H9 (cell line): ENCODE results near the gene FAR1. TPM values are rescaled to one million over a fixed set of nuclear protein-coding genes. Genes with fewer than 3 reads are reported as not detected.

Experiments used
- DNase-seq: peaks from one replicate; pipeline ENCODE4 v3.0.0-alpha.2; 2017
- H2AFZ ChIP-seq: one replicate; pipeline ENCODE4 v1.6.1; 2013; ENCODE audit warnings: mild to moderate bottlenecking, low read length, control low read depth, moderate library complexity
- H2AK5ac ChIP-seq: 2 replicates; pipeline ENCODE4 v1.6.1; 2013; ENCODE audit warnings: low read length, control low read depth, mixed read lengths; ENCODE audit not compliant: insufficient read length
- H2BK120ac ChIP-seq: one replicate; pipeline ENCODE4 v1.6.1; 2013; ENCODE audit warnings: low read depth, mild to moderate bottlenecking, low read length, control low read depth, inconsistent platforms; ENCODE audit not compliant: poor library complexity, severe bottlenecking
- H2BK12ac ChIP-seq: 2 replicates; pipeline ENCODE4 v1.6.1; 2013; ENCODE audit warnings: low read length, control low read depth, mixed read lengths, low read depth; ENCODE audit not compliant: insufficient read length
- H2BK15ac ChIP-seq: 2 replicates; pipeline ENCODE4 v1.6.1; 2013; ENCODE audit warnings: low read depth, low read length, control low read depth
- H2BK20ac ChIP-seq: one replicate; pipeline ENCODE4 v1.6.1; 2013; ENCODE audit warnings: low read depth, mild to moderate bottlenecking, low read length, control low read depth, inconsistent platforms; ENCODE audit not compliant: poor library complexity, severe bottlenecking
- H2BK5ac ChIP-seq: 2 replicates; pipeline ENCODE4 v1.6.1; 2013; ENCODE audit warnings: low read length, control low read depth, mixed read lengths; ENCODE audit not compliant: insufficient read length
- H3K14ac ChIP-seq: 2 replicates; pipeline ENCODE4 v1.6.1; 2013; ENCODE audit warnings: low read length, control low read depth; ENCODE audit not compliant: insufficient read depth
- H3K18ac ChIP-seq: 2 replicates; pipeline ENCODE4 v1.6.1; 2013; ENCODE audit warnings: low read depth, mild to moderate bottlenecking, mixed read lengths, low read length, control low read depth; ENCODE audit not compliant: insufficient read length
- H3K23ac ChIP-seq: 2 replicates; pipeline ENCODE4 v1.6.1; 2013; ENCODE audit warnings: low read length, control low read depth, mixed read lengths, low read depth; ENCODE audit not compliant: insufficient read length
- H3K23me2 ChIP-seq: 2 replicates; pipeline ENCODE4 v1.6.1; 2013; ENCODE audit warnings: low read depth, mild to moderate bottlenecking, mixed read lengths, low read length, control low read depth; ENCODE audit not compliant: insufficient read length, poor library complexity, severe bottlenecking
- H3K27ac ChIP-seq: 2 replicates; pipeline ENCODE4 v1.5.1; 2013; ENCODE audit warnings: low read length, control low read depth, mixed read lengths, low read depth; ENCODE audit not compliant: insufficient read length
- H3K27me3 ChIP-seq: 2 replicates; pipeline ENCODE4 v1.6.1; 2013; ENCODE audit warnings: low read length, control low read depth, inconsistent platforms; ENCODE audit not compliant: insufficient read depth
- H3K4ac ChIP-seq: 2 replicates; pipeline ENCODE4 v1.6.1; 2013; ENCODE audit warnings: low read depth, mild to moderate bottlenecking, control low read depth, inconsistent platforms, low read length, moderate library complexity
- H3K4me1 ChIP-seq: 2 replicates; pipeline ENCODE4 v1.6.1; 2013; ENCODE audit warnings: low read length, control low read depth, inconsistent platforms; ENCODE audit not compliant: insufficient read depth
- H3K4me2 ChIP-seq: 2 replicates; pipeline ENCODE4 v1.6.1; 2013; ENCODE audit warnings: low read length, control low read depth, mixed read lengths; ENCODE audit not compliant: insufficient read length, insufficient read depth
- H3K56ac ChIP-seq: 2 replicates; pipeline ENCODE4 v1.6.1; 2013; ENCODE audit warnings: low read depth, mild to moderate bottlenecking, mixed read lengths, low read length, control low read depth; ENCODE audit not compliant: insufficient read length
- H3K79me1 ChIP-seq: 2 replicates; pipeline ENCODE4 v1.6.1; 2013; ENCODE audit warnings: low read depth, mild to moderate bottlenecking, moderate library complexity, low read length, control low read depth, inconsistent platforms; ENCODE audit not compliant: insufficient read depth, poor library complexity, severe bottlenecking
- H3K79me2 ChIP-seq: 2 replicates; pipeline ENCODE4 v1.6.1; 2013; ENCODE audit warnings: low read length, control low read depth, inconsistent platforms; ENCODE audit not compliant: insufficient read depth
- H3K9ac ChIP-seq: 2 replicates; pipeline ENCODE4 v1.6.1; 2013; ENCODE audit warnings: low read length, control low read depth, mixed read lengths; ENCODE audit not compliant: insufficient read length; ENCODE audit errors: extremely low read depth
- H3K9me3 ChIP-seq: one replicate; pipeline ENCODE4 v1.6.1; 2013; ENCODE audit warnings: low read depth, low read length, inconsistent platforms; ENCODE audit not compliant: control insufficient read depth
- H3T11ph ChIP-seq: one replicate; pipeline ENCODE4 v1.6.1; 2013; ENCODE audit warnings: mild to moderate bottlenecking, low read length, control low read depth, inconsistent platforms
- H4K20me1 ChIP-seq: one replicate; pipeline ENCODE4 v1.6.1; 2013; ENCODE audit not compliant: control insufficient read depth, insufficient read length, insufficient read depth
- H4K5ac ChIP-seq: 2 replicates; pipeline ENCODE4 v1.6.1; 2013; ENCODE audit warnings: low read depth, mild to moderate bottlenecking, mixed read lengths, low read length, control low read depth; ENCODE audit not compliant: insufficient read length
- H4K8ac ChIP-seq: replicated peaks from 2 replicates; pipeline ENCODE4 v1.6.1; 2013; ENCODE audit warnings: low read length, control low read depth, mixed read lengths, low read depth; ENCODE audit not compliant: insufficient read length
- H4K91ac ChIP-seq: 2 replicates; pipeline ENCODE4 v1.6.1; 2013; ENCODE audit warnings: low read depth, mild to moderate bottlenecking, moderate library complexity, mixed read lengths, low read length, control low read depth; ENCODE audit not compliant: insufficient read length
- H3K27ac Mint-ChIP-seq, 3 experiments: 2 replicates in 2 of 3; 3 replicates in 1 of 3; pipeline ENCODE4 v1.8.0; 2020 to 2021; ENCODE audit warnings: mixed read lengths in 3 of 3, mild to moderate bottlenecking in 1 of 3, moderate library complexity in 1 of 3
- H3K27me3 Mint-ChIP-seq: 2 replicates; pipeline ENCODE4 v1.8.0; 2021; ENCODE audit warnings: low read depth, mild to moderate bottlenecking, moderate library complexity, mixed read lengths
- H3K36me3 Mint-ChIP-seq, 3 experiments: 2 replicates in 2 of 3; 3 replicates in 1 of 3; pipeline ENCODE4 v1.8.0; 2020 to 2021; ENCODE audit warnings: low read depth in 3 of 3, mixed read lengths in 3 of 3; ENCODE audit not compliant: insufficient read depth in 1 of 3
- H3K4me1 Mint-ChIP-seq, 2 experiments: 2 replicates each; pipeline ENCODE4 v1.8.0; 2020; ENCODE audit warnings: mixed read lengths in 2 of 2
- H3K4me3 Mint-ChIP-seq, 2 experiments: 2 replicates in 1 of 2; 3 replicates in 1 of 2; pipeline ENCODE4 v1.8.0; 2020 to 2021; ENCODE audit warnings: mild to moderate bottlenecking in 2 of 2, mixed read lengths in 2 of 2, moderate library complexity in 1 of 2
- H3K9me3 Mint-ChIP-seq, 2 experiments: 2 replicates in 1 of 2; 3 replicates in 1 of 2; pipeline ENCODE4 v1.8.0; 2020; ENCODE audit warnings: mild to moderate bottlenecking in 2 of 2, mixed read lengths in 2 of 2, moderate library complexity in 1 of 2
- WGBS: extraction: QIAGEN DNeasy Blood & Tissue Kit; methylation state at CpG from one replicate; pipeline ENCODE4 v1.1.7; 2013; ENCODE audit warnings: missing lambda C conversion rate, low lambda C conversion rate, mixed read lengths; ENCODE audit not compliant: insufficient read length; ENCODE audit errors: extremely low coverage; 5-methylcytosine and 5-hydroxymethylcytosine counted together
- total RNA-seq: library from RNA; stranded (reverse); gene quantifications from 2 replicates; pipeline ENCODE4 v1.2.1, GENCODE V29; 2021
- TF ChIP-seq, protein P1 (sequence below): fragments of 200-600 bp; sonication (generic); conservative IDR thresholded peaks from 3 replicates; pipeline ENCODE4 v1.8.0; 2021; ENCODE audit warnings: antibody characterized with exemption, mild to moderate bottlenecking

Gene FAR1
- total RNA-seq, 1 experiment from 2014 or later = 72.5 TPM

DNA sequence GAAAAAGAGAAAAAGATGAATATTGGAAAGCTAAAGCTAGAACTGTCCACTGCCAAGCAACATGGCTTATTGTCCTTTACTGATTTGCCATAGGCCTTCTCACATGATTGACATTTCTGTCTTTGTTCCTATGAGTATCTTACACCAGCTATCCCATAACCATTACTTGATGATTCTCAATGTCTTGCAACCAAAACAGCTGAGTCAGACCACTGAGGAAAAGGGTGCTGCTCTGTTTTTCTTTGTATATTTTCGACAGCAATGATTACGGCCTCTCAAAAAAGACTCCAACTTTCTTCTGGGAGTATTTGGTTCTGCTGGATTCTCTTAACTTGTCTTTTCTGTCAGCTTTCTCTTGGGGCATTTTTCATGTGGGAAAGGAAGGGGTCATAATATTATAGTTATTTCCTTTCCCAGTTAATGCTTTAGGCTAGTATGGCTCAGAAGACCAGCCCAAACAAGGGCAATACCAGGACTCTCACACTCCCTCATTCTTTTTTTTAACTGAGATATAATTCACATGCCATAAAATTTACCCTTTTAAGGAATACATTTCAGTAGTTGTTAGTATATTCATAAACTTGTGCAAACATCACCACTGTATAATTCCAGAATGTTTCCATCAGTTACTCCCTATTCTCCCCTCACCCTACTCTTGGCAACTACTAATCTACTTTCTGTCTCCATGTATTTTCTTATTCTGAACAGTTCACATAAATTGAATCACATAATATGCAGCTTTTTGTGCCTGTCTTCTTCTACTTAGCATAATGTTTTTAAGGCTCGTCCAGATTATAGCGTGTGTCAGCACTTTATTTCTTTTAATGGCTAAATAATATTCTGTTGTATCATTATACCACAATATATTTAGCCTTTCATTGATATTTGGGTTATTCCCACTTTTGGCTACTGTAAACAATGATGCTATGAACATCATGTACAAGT, 31.1 kb upstream of the FAR1 start:
- Mint-ChIP-seq H3K36me3 (no peaks in the 10 kb centered on the region), H3K4me3 (no peak overlapping the region), H3K27me3 (no peaks in the 10 kb centered on the region; the same call in 1 of the 2 replicates), H3K4me1 (peaks cover 0 to 2% of the 10 kb centered on the region in 2 experiments; a peak in 1 of 4 replicates), H3K9me3 (no peaks in the 10 kb centered on the region; a peak in 1 of 5 replicates), H3K27ac (no peak overlapping the region)
- Histone ChIP-seq H2BK12ac (no peak overlapping the region), H3K27ac (no peak overlapping the region), H3K27me3 (no peaks in the 10 kb centered on the region), H3K14ac (no peak overlapping the region), H2BK20ac (no peak overlapping the region), H3T11ph (no peak overlapping the region), H2AK5ac (no peak overlapping the region), H3K23me2 (no peaks in the 10 kb centered on the region), H3K4me1 (no peaks in the 10 kb centered on the region), H2BK5ac (no peak overlapping the region), H3K9ac (no peak overlapping the region), H2BK120ac (no peak overlapping the region), H2AFZ (no peak overlapping the region), H3K79me2 (no peaks in the 10 kb centered on the region), H4K20me1 (no peaks in the 10 kb centered on the region), H3K18ac (no peak overlapping the region), H2BK15ac (no peak overlapping the region), H4K91ac (no peak overlapping the region), H3K56ac (no peak overlapping the region), H3K79me1 (no peaks in the 10 kb centered on the region), H3K4me2 (no peak overlapping the region), H4K8ac (no peak overlapping the region), H3K23ac (no peak overlapping the region), H3K9me3 (no peaks in the 10 kb centered on the region), H3K4ac (no peak overlapping the region), H4K5ac (no peak overlapping the region)
- TF ChIP-seq, protein P1, sequence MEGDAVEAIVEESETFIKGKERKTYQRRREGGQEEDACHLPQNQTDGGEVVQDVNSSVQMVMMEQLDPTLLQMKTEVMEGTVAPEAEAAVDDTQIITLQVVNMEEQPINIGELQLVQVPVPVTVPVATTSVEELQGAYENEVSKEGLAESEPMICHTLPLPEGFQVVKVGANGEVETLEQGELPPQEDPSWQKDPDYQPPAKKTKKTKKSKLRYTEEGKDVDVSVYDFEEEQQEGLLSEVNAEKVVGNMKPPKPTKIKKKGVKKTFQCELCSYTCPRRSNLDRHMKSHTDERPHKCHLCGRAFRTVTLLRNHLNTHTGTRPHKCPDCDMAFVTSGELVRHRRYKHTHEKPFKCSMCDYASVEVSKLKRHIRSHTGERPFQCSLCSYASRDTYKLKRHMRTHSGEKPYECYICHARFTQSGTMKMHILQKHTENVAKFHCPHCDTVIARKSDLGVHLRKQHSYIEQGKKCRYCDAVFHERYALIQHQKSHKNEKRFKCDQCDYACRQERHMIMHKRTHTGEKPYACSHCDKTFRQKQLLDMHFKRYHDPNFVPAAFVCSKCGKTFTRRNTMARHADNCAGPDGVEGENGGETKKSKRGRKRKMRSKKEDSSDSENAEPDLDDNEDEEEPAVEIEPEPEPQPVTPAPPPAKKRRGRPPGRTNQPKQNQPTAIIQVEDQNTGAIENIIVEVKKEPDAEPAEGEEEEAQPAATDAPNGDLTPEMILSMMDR = no peak
- no CpG with 5 or more reads among the region's 4 CpGs for WGBS
- DNase-seq = no peak
